ENCODE results near the gene FAM133A.

GRCh38 chrX:93711076-93711475, 37.1 kb downstream of the FAM133A start:
- TF ChIP-seq, protein P1, sequence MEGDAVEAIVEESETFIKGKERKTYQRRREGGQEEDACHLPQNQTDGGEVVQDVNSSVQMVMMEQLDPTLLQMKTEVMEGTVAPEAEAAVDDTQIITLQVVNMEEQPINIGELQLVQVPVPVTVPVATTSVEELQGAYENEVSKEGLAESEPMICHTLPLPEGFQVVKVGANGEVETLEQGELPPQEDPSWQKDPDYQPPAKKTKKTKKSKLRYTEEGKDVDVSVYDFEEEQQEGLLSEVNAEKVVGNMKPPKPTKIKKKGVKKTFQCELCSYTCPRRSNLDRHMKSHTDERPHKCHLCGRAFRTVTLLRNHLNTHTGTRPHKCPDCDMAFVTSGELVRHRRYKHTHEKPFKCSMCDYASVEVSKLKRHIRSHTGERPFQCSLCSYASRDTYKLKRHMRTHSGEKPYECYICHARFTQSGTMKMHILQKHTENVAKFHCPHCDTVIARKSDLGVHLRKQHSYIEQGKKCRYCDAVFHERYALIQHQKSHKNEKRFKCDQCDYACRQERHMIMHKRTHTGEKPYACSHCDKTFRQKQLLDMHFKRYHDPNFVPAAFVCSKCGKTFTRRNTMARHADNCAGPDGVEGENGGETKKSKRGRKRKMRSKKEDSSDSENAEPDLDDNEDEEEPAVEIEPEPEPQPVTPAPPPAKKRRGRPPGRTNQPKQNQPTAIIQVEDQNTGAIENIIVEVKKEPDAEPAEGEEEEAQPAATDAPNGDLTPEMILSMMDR (optimal IDR thresholded peaks at IDR 0.05 in 1 of 3, IDR thresholded peaks at IDR 0.05 in 1 of 3, conservative IDR thresholded peaks at IDR 0.05 in 1 of 3; ENCODE audit: extremely low read depth in 1 of 3, insufficient read depth in 2 of 3, low read length in 3 of 3) = no peak
- no peak for TF ChIP-seq EZH2 (IDR thresholded peaks at IDR 0.05; ENCODE audit: low read length)
